ENCODE measurements around the gene PRKAR2A. TPM values are rescaled to one million over a fixed set of nuclear protein-coding genes. Genes with fewer than 3 reads are reported as not detected.

Gene PRKAR2A
- 10 to 100 TPM; 25.4 to 51.6 (median 35.3) TPM for total RNA-seq

DNA sequence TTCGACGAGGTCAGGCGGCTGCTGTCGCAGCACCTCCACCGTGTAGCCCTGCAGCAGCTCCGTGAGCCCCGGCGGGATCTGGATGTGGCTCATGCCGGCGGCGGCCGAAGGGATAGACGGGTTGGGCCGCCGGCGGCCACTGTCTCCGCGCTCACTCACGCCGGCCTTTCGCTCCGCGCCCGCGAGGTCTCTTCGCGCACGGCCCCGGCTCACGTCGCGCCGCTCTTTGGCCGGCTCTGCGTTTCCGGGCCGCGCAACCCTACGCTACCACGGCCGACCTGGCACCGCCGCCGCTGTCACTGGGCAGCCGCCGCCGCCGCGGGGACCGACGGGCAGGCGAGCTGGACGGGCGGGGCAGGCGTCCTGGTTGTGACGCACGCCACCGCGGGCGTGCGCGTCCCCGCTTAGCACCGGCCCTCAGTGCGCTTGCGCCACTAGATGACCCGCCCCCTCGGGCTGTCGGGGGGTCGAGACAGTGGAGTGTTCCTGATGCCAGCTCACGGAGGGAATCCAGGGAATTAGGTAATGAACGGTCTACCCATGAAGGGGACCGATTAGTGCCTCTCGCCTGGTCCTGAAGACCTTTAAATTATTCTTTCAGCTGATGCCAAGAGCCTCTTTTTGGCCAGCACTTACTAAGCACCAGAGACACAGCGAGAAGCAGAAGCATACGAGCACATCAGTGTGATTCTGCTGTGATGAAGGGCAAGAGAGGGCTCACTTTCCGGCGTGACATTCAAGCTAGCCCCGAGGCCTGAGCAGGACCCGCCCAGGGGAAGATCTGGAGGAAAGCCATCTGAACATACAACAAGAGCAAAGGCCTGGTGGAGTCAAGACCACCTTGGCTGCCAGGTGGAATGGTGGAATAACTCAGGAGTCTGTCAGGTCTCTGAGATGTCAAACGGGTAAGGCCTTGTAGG is at the start of gene PRKAR2A:
PRKAR2A (minus strand) TSS at position 371 of the 920 bp plus-strand sequence; CDS start at position 93, 278 bp downstream.
- H3K4me1 ChIP-seq, result peaks cover 18 to 29% (median 22%) of the 10 kb centered on the region in 3 donors
- intact Hi-C loops (cut with DNase I), result no loop called here
- TF ChIP-seq, protein P1, sequence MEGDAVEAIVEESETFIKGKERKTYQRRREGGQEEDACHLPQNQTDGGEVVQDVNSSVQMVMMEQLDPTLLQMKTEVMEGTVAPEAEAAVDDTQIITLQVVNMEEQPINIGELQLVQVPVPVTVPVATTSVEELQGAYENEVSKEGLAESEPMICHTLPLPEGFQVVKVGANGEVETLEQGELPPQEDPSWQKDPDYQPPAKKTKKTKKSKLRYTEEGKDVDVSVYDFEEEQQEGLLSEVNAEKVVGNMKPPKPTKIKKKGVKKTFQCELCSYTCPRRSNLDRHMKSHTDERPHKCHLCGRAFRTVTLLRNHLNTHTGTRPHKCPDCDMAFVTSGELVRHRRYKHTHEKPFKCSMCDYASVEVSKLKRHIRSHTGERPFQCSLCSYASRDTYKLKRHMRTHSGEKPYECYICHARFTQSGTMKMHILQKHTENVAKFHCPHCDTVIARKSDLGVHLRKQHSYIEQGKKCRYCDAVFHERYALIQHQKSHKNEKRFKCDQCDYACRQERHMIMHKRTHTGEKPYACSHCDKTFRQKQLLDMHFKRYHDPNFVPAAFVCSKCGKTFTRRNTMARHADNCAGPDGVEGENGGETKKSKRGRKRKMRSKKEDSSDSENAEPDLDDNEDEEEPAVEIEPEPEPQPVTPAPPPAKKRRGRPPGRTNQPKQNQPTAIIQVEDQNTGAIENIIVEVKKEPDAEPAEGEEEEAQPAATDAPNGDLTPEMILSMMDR (IDR thresholded peaks at IDR 0.05), result peak in 1 of 6 experiments; percentile 13
- TF ChIP-seq POLR2A (IDR thresholded peaks at IDR 0.05), result peak in 3 of 4 donors; percentile 57 to 92 (median 85)
- H3K4me3 ChIP-seq, result peak within 1 kb of the TSS; percentile 64 to 96 (median 85)
- peak within 1 kb of the TSS; percentile 94 to 98 (median 95) for H3K27ac ChIP-seq
- H3K9me3 ChIP-seq, result no peaks in the 10 kb centered on the region
- H3K27me3 ChIP-seq, result no peaks in the 10 kb centered on the region
- no peaks in the 10 kb centered on the region for H3K36me3 ChIP-seq
- 4 to 5% methylated on average over 5 to 19 of the region's 81 CpGs for WGBS, 2 donors
- no peak for DNase-seq

DNA sequence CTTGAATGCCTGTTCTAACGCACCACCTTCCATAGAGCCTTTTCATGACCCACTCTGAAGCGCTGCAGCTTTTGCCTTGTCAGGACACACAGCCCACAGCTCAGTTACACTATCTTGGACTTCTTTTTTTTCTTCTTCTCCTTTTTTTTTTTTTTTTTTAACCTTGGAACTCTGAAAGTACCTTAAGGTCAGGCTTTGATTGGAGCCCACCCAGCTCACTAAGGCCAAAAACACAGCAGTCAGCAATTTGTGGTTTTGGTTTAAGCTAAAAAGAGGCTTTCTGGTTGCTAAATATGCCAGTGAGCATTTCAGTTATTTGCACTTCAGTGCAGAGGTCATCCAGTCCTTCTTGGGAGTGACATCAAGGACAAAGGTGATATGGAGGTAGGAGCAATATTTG is 49.3 kb upstream of the PRKAR2A start:
- TF ChIP-seq POLR2A (IDR thresholded peaks at IDR 0.05), result no peak
- TF ChIP-seq, protein P1 (IDR thresholded peaks at IDR 0.05), result no peak
- no peaks in the 10 kb centered on the region for H3K27me3 ChIP-seq
- peaks cover 0 to under 1% (median 0%) of the 10 kb centered on the region in 3 donors for H3K36me3 ChIP-seq
- DNase-seq, result no peak
- whole genome bisulfite sequencing, 2 donors, result 77 to 93% methylated on average over 2 of the region's 2 CpGs
- intact Hi-C loops (cut with DNase I), result no loop called here
- H3K4me3 ChIP-seq, result no peak overlapping the region
- H3K9me3 ChIP-seq, result no peaks in the 10 kb centered on the region
- H3K27ac ChIP-seq, result no peak overlapping the region
- peaks cover 9 to 24% (median 18%) of the 10 kb centered on the region in 3 donors for H3K4me1 ChIP-seq

DNA sequence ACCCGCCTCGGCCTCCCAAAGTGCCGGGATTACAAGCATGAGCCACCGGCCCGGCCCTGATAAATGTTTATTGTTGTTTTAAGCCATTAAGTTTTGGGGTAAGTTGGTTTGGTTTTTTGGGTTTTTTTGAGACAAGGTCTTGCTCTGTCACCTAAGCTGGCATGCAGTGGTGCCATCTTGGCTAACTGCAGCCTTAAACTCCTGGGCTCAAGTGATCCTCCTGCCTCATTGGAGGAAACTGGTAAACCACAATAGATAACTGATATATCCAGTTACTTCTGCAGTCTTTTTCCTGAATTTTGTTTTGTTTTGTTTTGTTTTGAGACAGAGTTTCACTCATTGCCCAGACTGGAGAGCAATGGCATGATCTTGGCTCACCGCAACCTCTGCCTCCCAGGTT is 46.8 kb upstream of the PRKAR2A start:
- Histone ChIP-seq H3K36me3 (peaks cover 0 to 13% (median 9%) of the 10 kb centered on the region in 3 donors), H3K27ac (no peak overlapping the region), H3K4me1 (peaks cover 9 to 26% (median 18%) of the 10 kb centered on the region in 3 donors), H3K27me3 (no peaks in the 10 kb centered on the region), H3K9me3 (no peaks in the 10 kb centered on the region), H3K4me3 (no peak overlapping the region)
- intact Hi-C loops (cut with DNase I), result no loop called here
- TF ChIP-seq POLR2A (IDR thresholded peaks at IDR 0.05), result no peak
- TF ChIP-seq, protein P1 (IDR thresholded peaks at IDR 0.05), result no peak
- no peak for DNase-seq
- WGBS, 2 donors, result 80 to 100% methylated on average over 2 to 6 of the region's 6 CpGs

DNA sequence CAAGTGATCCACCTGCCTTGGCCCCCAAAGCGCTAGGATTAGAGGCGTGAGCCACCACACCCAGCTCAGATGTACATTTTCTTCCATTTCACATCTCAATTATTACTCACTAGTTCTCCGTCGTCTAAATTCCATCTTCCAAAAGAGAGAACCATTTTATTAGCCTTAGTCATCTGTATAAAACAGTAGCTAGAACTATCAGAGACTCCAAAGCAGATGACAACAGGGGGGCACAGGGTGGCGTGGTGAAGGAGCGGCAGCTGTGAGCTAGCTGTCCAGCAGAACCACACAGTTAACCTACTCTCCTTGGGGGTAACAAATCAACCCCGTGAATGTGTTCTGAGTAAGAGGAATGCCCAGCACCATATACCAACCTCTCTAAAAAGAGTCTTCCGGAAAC is 43.9 kb upstream of the PRKAR2A start:
- H3K4me3 ChIP-seq, result no peak overlapping the region
- H3K4me1 ChIP-seq, result peaks cover 0 to 11% (median 0%) of the 10 kb centered on the region in 3 donors
- H3K27me3 ChIP-seq, result no peaks in the 10 kb centered on the region
- intact Hi-C loops (cut with DNase I), result no loop called here
- H3K27ac ChIP-seq, result no peak overlapping the region
- WGBS, 2 donors, result 91 to 94% methylated on average over 8 of the region's 8 CpGs
- no peak for TF ChIP-seq POLR2A (IDR thresholded peaks at IDR 0.05)
- TF ChIP-seq, protein P1 (IDR thresholded peaks at IDR 0.05), result no peak
- DNase-seq, result no peak
- H3K36me3 ChIP-seq, result peaks cover 0 to 13% (median 9%) of the 10 kb centered on the region in 3 donors
- no peaks in the 10 kb centered on the region for H3K9me3 ChIP-seq

DNA sequence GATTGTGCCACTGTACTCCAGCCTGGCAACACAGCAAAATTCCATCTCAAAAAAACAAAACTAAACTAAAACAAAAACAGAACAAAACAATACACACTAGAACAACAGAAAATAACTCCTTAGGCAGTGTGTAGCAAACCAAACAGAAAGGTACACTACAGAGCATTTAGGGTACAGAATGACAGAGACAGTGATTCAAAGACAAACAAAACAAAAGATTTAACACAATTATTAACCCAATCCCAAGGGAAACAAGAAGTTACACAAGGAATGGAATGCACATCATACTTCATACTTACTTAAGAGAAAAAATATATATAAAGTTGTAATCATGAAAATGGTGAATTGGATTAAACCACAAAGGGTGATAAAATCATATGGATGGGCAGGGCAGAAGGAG is 38.1 kb upstream of the PRKAR2A start:
- Histone ChIP-seq H3K27ac (no peak overlapping the region), H3K4me3 (no peak overlapping the region), H3K36me3 (peaks cover 0 to 30% (median 0%) of the 10 kb centered on the region in 3 donors), H3K4me1 (peaks cover 0 to 11% (median 0%) of the 10 kb centered on the region in 3 donors), H3K27me3 (no peaks in the 10 kb centered on the region), H3K9me3 (no peaks in the 10 kb centered on the region)
- no peak for DNase-seq
- TF ChIP-seq, protein P1 (IDR thresholded peaks at IDR 0.05), result no peak
- TF ChIP-seq POLR2A (IDR thresholded peaks at IDR 0.05), result no peak
- intact Hi-C loops (cut with DNase I), result no loop called here
